SK-N-MC (cell line): ENCODE data around the gene COX11.

Experiments
- DNase-seq: peaks from one replicate; pipeline ENCODE4 v3.0.0-alpha.2; 2011; ENCODE audit warnings: low read depth, low spot score
- H3K27ac ChIP-seq: fragments of 200-600 bp; sonication (generic); 2 replicates; pipeline ENCODE4 v1.5.1; 2016; ENCODE audit warnings: mixed run types
- H3K36me3 ChIP-seq: fragments of 200-600 bp; sonication (generic); 2 replicates; pipeline ENCODE4 v1.6.1; 2017; ENCODE audit warnings: antibody characterized with exemption, low read length, mixed read lengths; ENCODE audit not compliant: insufficient read depth
- H3K4me3 ChIP-seq: fragments of 200-600 bp; sonication (generic); 2 replicates; pipeline ENCODE4 v1.5.1; 2016
- H3K9ac ChIP-seq: fragments of 200-600 bp; sonication (generic); 2 replicates; pipeline ENCODE4 v1.8.0; 2017; ENCODE audit warnings: mixed run types, mixed read lengths; ENCODE audit not compliant: insufficient read length
- H3K9me3 ChIP-seq: fragments of 200-600 bp; sonication (generic); 2 replicates; pipeline ENCODE4 v1.6.1; 2017; ENCODE audit warnings: low read depth, mild to moderate bottlenecking, antibody characterized with exemption, low read length, moderate library complexity, mixed read lengths
- EZH2 ChIP-seq: fragments of 200-600 bp; sonication (generic); IDR thresholded peaks from one replicate; pipeline ENCODE4 v1.6.1; 2017; ENCODE audit warnings: antibody characterized with exemption
- FOXP2 ChIP-seq: optimal IDR thresholded peaks from 2 replicates; pipeline ENCODE3; 2011; ENCODE audit warnings: mild to moderate bottlenecking, moderate library complexity; ENCODE audit not compliant: insufficient read depth; ENCODE audit errors: extremely low read length, control extremely low read depth
- POLR2AphosphoS5 ChIP-seq: IDR thresholded peaks from 2 replicates; pipeline ENCODE4 v1.6.1; 2012; ENCODE audit warnings: mild to moderate bottlenecking, low read depth, low read length, borderline replicate concordance

Gene COX11

GRCh38 chr17:54968262-54968987 lies at the start of gene COX11, which contains the start of gene STXBP4:
COX11 (minus strand) TSS chr17:54968654; CDS start chr17:54968646, 8 bp downstream.
STXBP4 (plus strand) TSS chr17:54968765; CDS start chr17:54986220, 17,455 bp downstream.
- DNase-seq: peak; percentile 75
- H3K36me3 ChIP-seq: peaks cover 26% of the 10 kb centered on the region
- peak within 1 kb of the TSS; percentile 96 for H3K4me3 ChIP-seq
- TF ChIP-seq POLR2AphosphoS5: peak; percentile 97
- TF ChIP-seq EZH2: no peak
- TF ChIP-seq FOXP2: peak; percentile 81
- H3K9ac ChIP-seq: peak within 1 kb of the TSS; percentile 98
- H3K9me3 ChIP-seq: no peaks in the 10 kb centered on the region
- H3K27ac ChIP-seq: peak within 1 kb of the TSS; percentile 35; the same call in 1 of the 2 replicates

GRCh38 chr17:55005520-55005919 lies 37.1 kb upstream of the COX11 start:
- no peaks in the 10 kb centered on the region for H3K9me3 ChIP-seq
- no peak for TF ChIP-seq POLR2AphosphoS5
- TF ChIP-seq EZH2: no peak
- no peak for TF ChIP-seq FOXP2
- no peak overlapping the region for H3K4me3 ChIP-seq
- peak; percentile 16 for DNase-seq
- no peak overlapping the region for H3K9ac ChIP-seq
- no peak overlapping the region for H3K27ac ChIP-seq
- H3K36me3 ChIP-seq: peaks cover 18% of the 10 kb centered on the region; the same call in 1 of the 2 replicates

- DNase-seq: no peak
- Histone ChIP-seq H3K9ac (no peak overlapping the region), H3K36me3 (peaks cover 22% of the 10 kb centered on the region), H3K27ac (no peak overlapping the region), H3K9me3 (no peaks in the 10 kb centered on the region), H3K4me3 (no peak overlapping the region)
- TF ChIP-seq EZH2 (no peak), POLR2AphosphoS5 (no peak), FOXP2 (no peak)
These were observed 36.0 kb upstream of the COX11 start for GRCh38 chr17:55004484-55004883.

GRCh38 chr17:55002458-55002857 lies 34.0 kb upstream of the COX11 start:
- TF ChIP-seq FOXP2: no peak
- H3K9ac ChIP-seq: no peak overlapping the region
- no peak for DNase-seq
- peaks cover 16% of the 10 kb centered on the region for H3K36me3 ChIP-seq
- H3K9me3 ChIP-seq: no peaks in the 10 kb centered on the region
- H3K27ac ChIP-seq: no peak overlapping the region
- no peak overlapping the region for H3K4me3 ChIP-seq

GRCh38 chr17:54996441-54996840 lies 28.0 kb upstream of the COX11 start:
- Histone ChIP-seq H3K4me3 (no peak overlapping the region), H3K27ac (no peak overlapping the region), H3K9me3 (no peaks in the 10 kb centered on the region), H3K9ac (no peak overlapping the region), H3K36me3 (peaks cover 25% of the 10 kb centered on the region)
- no peak for DNase-seq
- TF ChIP-seq EZH2 (no peak), FOXP2 (no peak), POLR2AphosphoS5 (no peak)

GRCh38 chr17:54992797-54993639 lies 24.6 kb upstream of the COX11 start:
- H3K36me3 ChIP-seq: peaks cover 17% of the 10 kb centered on the region
- no peak overlapping the region for H3K9ac ChIP-seq
- no peak overlapping the region for H3K4me3 ChIP-seq
- DNase-seq: peak; percentile 52
- H3K27ac ChIP-seq: no peak overlapping the region
- TF ChIP-seq POLR2AphosphoS5: no peak
- TF ChIP-seq FOXP2: no peak
- TF ChIP-seq EZH2: no peak
- no peaks in the 10 kb centered on the region for H3K9me3 ChIP-seq

GRCh38 chr17:54991567-54991966 lies 23.1 kb upstream of the COX11 start:
- no peak for DNase-seq
- Histone ChIP-seq H3K4me3 (no peak overlapping the region), H3K27ac (no peak overlapping the region), H3K9ac (no peak overlapping the region), H3K36me3 (peaks cover 21% of the 10 kb centered on the region), H3K9me3 (no peaks in the 10 kb centered on the region)
- TF ChIP-seq FOXP2 (no peak), EZH2 (no peak), POLR2AphosphoS5 (no peak)

- no peak for DNase-seq
- Histone ChIP-seq H3K9ac (no peak overlapping the region), H3K9me3 (no peaks in the 10 kb centered on the region), H3K27ac (no peak overlapping the region), H3K4me3 (no peak overlapping the region), H3K36me3 (peaks cover 19% of the 10 kb centered on the region)
- no peak for TF ChIP-seq POLR2AphosphoS5
These were observed 21.7 kb upstream of the COX11 start for GRCh38 chr17:54990118-54990517.

GRCh38 chr17:54985476-54985875 lies 17.0 kb upstream of the COX11 start:
- H3K9me3 ChIP-seq: no peaks in the 10 kb centered on the region
- H3K27ac ChIP-seq: 0 out of 2 replicates have a peak overlapping the region, but pooled peaks have one; percentile 23
- DNase-seq: no peak
- peaks cover 14% of the 10 kb centered on the region; the same call in 1 of the 2 replicates for H3K36me3 ChIP-seq
- H3K9ac ChIP-seq: no peak overlapping the region
- H3K4me3 ChIP-seq: no peak overlapping the region
- TF ChIP-seq FOXP2: no peak
- no peak for TF ChIP-seq EZH2
- no peak for TF ChIP-seq POLR2AphosphoS5
